H9 (cell line): ENCODE results near the gene ZBTB17. TPM values are rescaled to one million over a fixed set of nuclear protein-coding genes. Genes with fewer than 3 reads are reported as not detected.

Experiments
- DNase-seq: peaks from one replicate; pipeline ENCODE4 v3.0.0-alpha.2; 2017
- H2AFZ ChIP-seq: one replicate; pipeline ENCODE4 v1.6.1; 2013; ENCODE audit warnings: mild to moderate bottlenecking, low read length, control low read depth, moderate library complexity
- H2AK5ac ChIP-seq: 2 replicates; pipeline ENCODE4 v1.6.1; 2013; ENCODE audit warnings: low read length, control low read depth, mixed read lengths; ENCODE audit not compliant: insufficient read length
- H2BK120ac ChIP-seq: one replicate; pipeline ENCODE4 v1.6.1; 2013; ENCODE audit warnings: low read depth, mild to moderate bottlenecking, low read length, control low read depth, inconsistent platforms; ENCODE audit not compliant: poor library complexity, severe bottlenecking
- H2BK12ac ChIP-seq: 2 replicates; pipeline ENCODE4 v1.6.1; 2013; ENCODE audit warnings: low read length, control low read depth, mixed read lengths, low read depth; ENCODE audit not compliant: insufficient read length
- H2BK15ac ChIP-seq: 2 replicates; pipeline ENCODE4 v1.6.1; 2013; ENCODE audit warnings: low read depth, low read length, control low read depth
- H2BK20ac ChIP-seq: one replicate; pipeline ENCODE4 v1.6.1; 2013; ENCODE audit warnings: low read depth, mild to moderate bottlenecking, low read length, control low read depth, inconsistent platforms; ENCODE audit not compliant: poor library complexity, severe bottlenecking
- H2BK5ac ChIP-seq: 2 replicates; pipeline ENCODE4 v1.6.1; 2013; ENCODE audit warnings: low read length, control low read depth, mixed read lengths; ENCODE audit not compliant: insufficient read length
- H3K14ac ChIP-seq: 2 replicates; pipeline ENCODE4 v1.6.1; 2013; ENCODE audit warnings: low read length, control low read depth; ENCODE audit not compliant: insufficient read depth
- H3K18ac ChIP-seq: 2 replicates; pipeline ENCODE4 v1.6.1; 2013; ENCODE audit warnings: low read depth, mild to moderate bottlenecking, mixed read lengths, low read length, control low read depth; ENCODE audit not compliant: insufficient read length
- H3K23ac ChIP-seq: 2 replicates; pipeline ENCODE4 v1.6.1; 2013; ENCODE audit warnings: low read length, control low read depth, mixed read lengths, low read depth; ENCODE audit not compliant: insufficient read length
- H3K23me2 ChIP-seq: 2 replicates; pipeline ENCODE4 v1.6.1; 2013; ENCODE audit warnings: low read depth, mild to moderate bottlenecking, mixed read lengths, low read length, control low read depth; ENCODE audit not compliant: insufficient read length, poor library complexity, severe bottlenecking
- H3K27ac ChIP-seq: 2 replicates; pipeline ENCODE4 v1.5.1; 2013; ENCODE audit warnings: low read length, control low read depth, mixed read lengths, low read depth; ENCODE audit not compliant: insufficient read length
- H3K27me3 ChIP-seq: 2 replicates; pipeline ENCODE4 v1.6.1; 2013; ENCODE audit warnings: low read length, control low read depth, inconsistent platforms; ENCODE audit not compliant: insufficient read depth
- H3K4ac ChIP-seq: 2 replicates; pipeline ENCODE4 v1.6.1; 2013; ENCODE audit warnings: low read depth, mild to moderate bottlenecking, control low read depth, inconsistent platforms, low read length, moderate library complexity
- H3K4me1 ChIP-seq: 2 replicates; pipeline ENCODE4 v1.6.1; 2013; ENCODE audit warnings: low read length, control low read depth, inconsistent platforms; ENCODE audit not compliant: insufficient read depth
- H3K4me2 ChIP-seq: 2 replicates; pipeline ENCODE4 v1.6.1; 2013; ENCODE audit warnings: low read length, control low read depth, mixed read lengths; ENCODE audit not compliant: insufficient read length, insufficient read depth
- H3K56ac ChIP-seq: 2 replicates; pipeline ENCODE4 v1.6.1; 2013; ENCODE audit warnings: low read depth, mild to moderate bottlenecking, mixed read lengths, low read length, control low read depth; ENCODE audit not compliant: insufficient read length
- H3K79me1 ChIP-seq: 2 replicates; pipeline ENCODE4 v1.6.1; 2013; ENCODE audit warnings: low read depth, mild to moderate bottlenecking, moderate library complexity, low read length, control low read depth, inconsistent platforms; ENCODE audit not compliant: insufficient read depth, poor library complexity, severe bottlenecking
- H3K79me2 ChIP-seq: 2 replicates; pipeline ENCODE4 v1.6.1; 2013; ENCODE audit warnings: low read length, control low read depth, inconsistent platforms; ENCODE audit not compliant: insufficient read depth
- H3K9ac ChIP-seq: 2 replicates; pipeline ENCODE4 v1.6.1; 2013; ENCODE audit warnings: low read length, control low read depth, mixed read lengths; ENCODE audit not compliant: insufficient read length; ENCODE audit errors: extremely low read depth
- H3K9me3 ChIP-seq: one replicate; pipeline ENCODE4 v1.6.1; 2013; ENCODE audit warnings: low read depth, low read length, inconsistent platforms; ENCODE audit not compliant: control insufficient read depth
- H3T11ph ChIP-seq: one replicate; pipeline ENCODE4 v1.6.1; 2013; ENCODE audit warnings: mild to moderate bottlenecking, low read length, control low read depth, inconsistent platforms
- H4K20me1 ChIP-seq: one replicate; pipeline ENCODE4 v1.6.1; 2013; ENCODE audit not compliant: control insufficient read depth, insufficient read length, insufficient read depth
- H4K5ac ChIP-seq: 2 replicates; pipeline ENCODE4 v1.6.1; 2013; ENCODE audit warnings: low read depth, mild to moderate bottlenecking, mixed read lengths, low read length, control low read depth; ENCODE audit not compliant: insufficient read length
- H4K8ac ChIP-seq: replicated peaks from 2 replicates; pipeline ENCODE4 v1.6.1; 2013; ENCODE audit warnings: low read length, control low read depth, mixed read lengths, low read depth; ENCODE audit not compliant: insufficient read length
- H4K91ac ChIP-seq: 2 replicates; pipeline ENCODE4 v1.6.1; 2013; ENCODE audit warnings: low read depth, mild to moderate bottlenecking, moderate library complexity, mixed read lengths, low read length, control low read depth; ENCODE audit not compliant: insufficient read length
- H3K27ac Mint-ChIP-seq, 3 experiments: 2 replicates in 2 of 3; 3 replicates in 1 of 3; pipeline ENCODE4 v1.8.0; 2020 to 2021; ENCODE audit warnings: mixed read lengths in 3 of 3, mild to moderate bottlenecking in 1 of 3, moderate library complexity in 1 of 3
- H3K27me3 Mint-ChIP-seq: 2 replicates; pipeline ENCODE4 v1.8.0; 2021; ENCODE audit warnings: low read depth, mild to moderate bottlenecking, moderate library complexity, mixed read lengths
- H3K36me3 Mint-ChIP-seq, 3 experiments: 2 replicates in 2 of 3; 3 replicates in 1 of 3; pipeline ENCODE4 v1.8.0; 2020 to 2021; ENCODE audit warnings: low read depth in 3 of 3, mixed read lengths in 3 of 3; ENCODE audit not compliant: insufficient read depth in 1 of 3
- H3K4me1 Mint-ChIP-seq, 2 experiments: 2 replicates each; pipeline ENCODE4 v1.8.0; 2020; ENCODE audit warnings: mixed read lengths in 2 of 2
- H3K4me3 Mint-ChIP-seq, 2 experiments: 2 replicates in 1 of 2; 3 replicates in 1 of 2; pipeline ENCODE4 v1.8.0; 2020 to 2021; ENCODE audit warnings: mild to moderate bottlenecking in 2 of 2, mixed read lengths in 2 of 2, moderate library complexity in 1 of 2
- H3K9me3 Mint-ChIP-seq, 2 experiments: 2 replicates in 1 of 2; 3 replicates in 1 of 2; pipeline ENCODE4 v1.8.0; 2020; ENCODE audit warnings: mild to moderate bottlenecking in 2 of 2, mixed read lengths in 2 of 2, moderate library complexity in 1 of 2
- CTCF ChIP-seq: fragments of 200-600 bp; sonication (generic); conservative IDR thresholded peaks from 3 replicates; pipeline ENCODE4 v1.8.0; 2021; ENCODE audit warnings: antibody characterized with exemption, mild to moderate bottlenecking
- WGBS: extraction: QIAGEN DNeasy Blood & Tissue Kit; methylation state at CpG from one replicate; pipeline ENCODE4 v1.1.7; 2013; ENCODE audit warnings: missing lambda C conversion rate, low lambda C conversion rate, mixed read lengths; ENCODE audit not compliant: insufficient read length; ENCODE audit errors: extremely low coverage; 5-methylcytosine and 5-hydroxymethylcytosine counted together
- total RNA-seq: library from RNA; stranded (reverse); gene quantifications from 2 replicates; pipeline ENCODE4 v1.2.1, GENCODE V29; 2021

The ZBTB17 gene
- total RNA-seq, 1 experiment from 2014 or later, result 16.5 TPM

DNA sequence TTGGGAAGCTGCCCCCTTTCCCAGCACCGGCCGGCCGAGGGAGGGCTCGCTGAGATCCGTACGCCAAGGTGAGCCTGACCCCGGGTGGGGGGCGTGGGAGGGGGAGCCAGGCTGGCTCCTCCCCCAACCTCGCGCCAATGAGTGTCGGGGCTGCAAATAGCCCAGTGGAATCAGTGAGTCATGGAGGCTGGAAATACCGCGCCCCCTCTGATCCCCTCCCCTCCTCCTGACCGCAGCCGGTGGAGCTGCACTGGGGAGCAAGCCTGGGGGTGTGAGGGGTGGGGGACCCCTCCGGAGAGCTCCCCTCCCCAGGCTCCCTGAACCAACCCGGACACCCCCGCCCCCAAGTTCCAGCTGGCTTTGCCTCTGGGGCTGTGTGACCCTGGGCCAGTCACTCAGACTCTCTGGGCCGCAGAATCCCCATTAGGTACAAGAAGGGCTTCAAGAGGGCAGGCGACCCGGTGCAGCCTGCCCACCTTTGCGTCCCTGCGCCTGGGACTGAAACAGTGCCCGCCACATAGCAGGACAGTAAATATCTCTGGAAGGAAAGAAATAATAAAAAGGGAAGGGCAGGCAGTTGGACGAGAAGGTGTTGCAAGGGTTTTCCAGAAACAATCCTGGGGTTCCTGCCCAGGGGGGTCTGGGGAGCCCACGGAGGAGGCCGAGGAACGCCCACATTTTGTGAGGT lies 37.5 kb upstream of the ZBTB17 start:
- H2AK5ac ChIP-seq, result no peak overlapping the region
- H2BK20ac ChIP-seq, result no peak overlapping the region
- no CpG with 5 or more reads among the region's 28 CpGs for WGBS
- H3K79me2 ChIP-seq, result no peaks in the 10 kb centered on the region
- Mint-ChIP-seq H3K27ac (peak overlapping the region; percentile 83 to 96 (median 90); a peak in 6 of 7 replicates), H3K4me1 (peaks cover 24 to 49% of the 10 kb centered on the region in 2 experiments), H3K4me3 (peak overlapping the region; percentile 52 to 73), H3K27me3 (peaks cover 2% of the 10 kb centered on the region), H3K36me3 (no peaks in the 10 kb centered on the region), H3K9me3 (no peaks in the 10 kb centered on the region)
- no peak overlapping the region for H3T11ph ChIP-seq
- TF ChIP-seq CTCF, result no peak
- peaks cover 8% of the 10 kb centered on the region; the same call in 1 of the 2 replicates for H3K4me1 ChIP-seq
- no peak overlapping the region for H3K4ac ChIP-seq
- no peak overlapping the region for H2BK15ac ChIP-seq
- peak overlapping the region; percentile 42; the same call in 1 of the 2 replicates for H3K14ac ChIP-seq
- H2AFZ ChIP-seq, result no peak overlapping the region
- no peaks in the 10 kb centered on the region for H3K9me3 ChIP-seq
- no peak overlapping the region for H4K5ac ChIP-seq
- peak; percentile 91 for DNase-seq
- no peak overlapping the region for H2BK12ac ChIP-seq
- no peak overlapping the region for H3K27ac ChIP-seq
- H3K27me3 ChIP-seq, result no peaks in the 10 kb centered on the region
- no peak overlapping the region for H2BK5ac ChIP-seq
- no peak overlapping the region for H3K9ac ChIP-seq
- H3K23ac ChIP-seq, result no peak overlapping the region
- H4K8ac ChIP-seq, result no peak overlapping the region
- H3K4me2 ChIP-seq, result peak overlapping the region; percentile 31
- no peaks in the 10 kb centered on the region for H4K20me1 ChIP-seq
- H3K79me1 ChIP-seq, result no peaks in the 10 kb centered on the region
- H3K56ac ChIP-seq, result no peak overlapping the region
- H3K18ac ChIP-seq, result no peak overlapping the region
- no peak overlapping the region for H4K91ac ChIP-seq
- H2BK120ac ChIP-seq, result no peak overlapping the region
- no peaks in the 10 kb centered on the region for H3K23me2 ChIP-seq
